Adrenal gland (tissue), 5 donors: ENCODE measurements around the gene TLR8.

Experiments
- POLR2A ChIP-seq, 2 donors: fragments of 450-650 bp; IDR thresholded peaks; one replicate each; pipeline ENCODE4 v1.6.1; 2017; ENCODE audit warnings: antibody characterized with exemption in 2 of 2, mild to moderate bottlenecking in 2 of 2, moderate library complexity in 1 of 2
- TF ChIP-seq, protein P1 (sequence below), 6 experiments: fragments of 450-650 bp in 4 of 6; fragments of 200-600 bp in 2 of 6; sonication (generic) in 1 of 6; IDR thresholded peaks; 1 replicate in 5 of 6; 2 replicates in 1 of 6; pipeline versions ENCODE4 v1.5.1 to v1.8.0; 2016 to 2021; ENCODE audit warnings: antibody characterized with exemption in 6 of 6, mild to moderate bottlenecking in 2 of 6, moderate library complexity in 1 of 6
- donor health status: DM: no; HTN: no; CAD: no.

DNA sequence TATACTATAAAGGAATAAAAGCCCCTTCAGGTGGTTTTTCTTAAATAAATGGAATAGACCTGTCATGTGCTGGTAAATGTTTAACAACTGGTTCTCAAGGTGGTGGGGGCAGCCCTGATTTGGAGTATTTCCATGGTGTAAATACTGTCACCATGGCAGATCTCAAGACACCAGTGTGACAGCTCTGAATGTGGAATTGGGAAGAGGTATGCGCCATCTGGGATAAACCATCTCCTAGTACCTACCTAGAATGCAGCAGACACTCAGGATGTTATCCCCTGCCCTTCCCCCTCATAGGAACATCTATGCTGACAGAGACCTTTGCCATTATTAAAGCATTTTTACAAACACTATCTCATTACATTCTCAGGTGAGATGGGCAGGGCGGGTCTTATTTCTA, 42.1 kb downstream of the TLR8 start:
- TF ChIP-seq, protein P1, sequence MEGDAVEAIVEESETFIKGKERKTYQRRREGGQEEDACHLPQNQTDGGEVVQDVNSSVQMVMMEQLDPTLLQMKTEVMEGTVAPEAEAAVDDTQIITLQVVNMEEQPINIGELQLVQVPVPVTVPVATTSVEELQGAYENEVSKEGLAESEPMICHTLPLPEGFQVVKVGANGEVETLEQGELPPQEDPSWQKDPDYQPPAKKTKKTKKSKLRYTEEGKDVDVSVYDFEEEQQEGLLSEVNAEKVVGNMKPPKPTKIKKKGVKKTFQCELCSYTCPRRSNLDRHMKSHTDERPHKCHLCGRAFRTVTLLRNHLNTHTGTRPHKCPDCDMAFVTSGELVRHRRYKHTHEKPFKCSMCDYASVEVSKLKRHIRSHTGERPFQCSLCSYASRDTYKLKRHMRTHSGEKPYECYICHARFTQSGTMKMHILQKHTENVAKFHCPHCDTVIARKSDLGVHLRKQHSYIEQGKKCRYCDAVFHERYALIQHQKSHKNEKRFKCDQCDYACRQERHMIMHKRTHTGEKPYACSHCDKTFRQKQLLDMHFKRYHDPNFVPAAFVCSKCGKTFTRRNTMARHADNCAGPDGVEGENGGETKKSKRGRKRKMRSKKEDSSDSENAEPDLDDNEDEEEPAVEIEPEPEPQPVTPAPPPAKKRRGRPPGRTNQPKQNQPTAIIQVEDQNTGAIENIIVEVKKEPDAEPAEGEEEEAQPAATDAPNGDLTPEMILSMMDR (IDR thresholded peaks at IDR 0.05): no peak
- TF ChIP-seq POLR2A (IDR thresholded peaks at IDR 0.05): no peak
